Stimulated activated CD4-positive, alpha-beta T cell treated with anti-CD3 and anti-CD28 coated beads, Interleukin-2, amount 100 ng/mL, for 4 hours (primary cell): Measurements from ENCODE around the gene CUEDC1.
A peak's percentile ranks its signal among the peaks of the same experiment; 100 is the strongest.
"Not testable (repeated sequence)": the region's sequence is repeated elsewhere in the genome, so short reads cannot be mapped to it uniquely, and the experiment has no call there.

Source experiments
- DNase-seq: peaks from one replicate; pipeline ENCODE4 v3.0.0-alpha.2; 2020; ENCODE audit warnings: low read depth

The CUEDC1 gene

GRCh38 chr17:57859601-57860413, 95.4 kb downstream of the CUEDC1 start:
- DNase-seq, result no peak

DNA sequence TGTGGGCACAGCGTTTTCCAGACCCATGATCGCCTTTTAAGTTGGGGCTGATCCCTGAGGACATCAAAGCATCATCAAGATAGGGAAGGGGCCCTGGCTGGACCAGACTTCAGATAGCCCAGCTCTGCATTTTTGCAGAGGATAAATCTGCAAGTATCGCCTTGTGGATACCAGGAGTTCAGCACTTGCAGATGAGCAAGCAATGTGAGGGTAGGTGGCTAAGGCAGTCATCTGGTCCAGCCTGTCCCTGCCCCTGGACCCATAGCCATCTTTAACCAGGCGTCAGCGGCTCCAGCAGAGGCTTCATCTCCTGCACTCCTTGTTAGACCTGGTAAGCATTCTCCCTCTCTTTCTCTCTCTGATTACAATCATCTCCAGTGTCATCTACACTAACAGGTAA, 96.4 kb downstream of the CUEDC1 start:
- DNase-seq, result no peak

DNA sequence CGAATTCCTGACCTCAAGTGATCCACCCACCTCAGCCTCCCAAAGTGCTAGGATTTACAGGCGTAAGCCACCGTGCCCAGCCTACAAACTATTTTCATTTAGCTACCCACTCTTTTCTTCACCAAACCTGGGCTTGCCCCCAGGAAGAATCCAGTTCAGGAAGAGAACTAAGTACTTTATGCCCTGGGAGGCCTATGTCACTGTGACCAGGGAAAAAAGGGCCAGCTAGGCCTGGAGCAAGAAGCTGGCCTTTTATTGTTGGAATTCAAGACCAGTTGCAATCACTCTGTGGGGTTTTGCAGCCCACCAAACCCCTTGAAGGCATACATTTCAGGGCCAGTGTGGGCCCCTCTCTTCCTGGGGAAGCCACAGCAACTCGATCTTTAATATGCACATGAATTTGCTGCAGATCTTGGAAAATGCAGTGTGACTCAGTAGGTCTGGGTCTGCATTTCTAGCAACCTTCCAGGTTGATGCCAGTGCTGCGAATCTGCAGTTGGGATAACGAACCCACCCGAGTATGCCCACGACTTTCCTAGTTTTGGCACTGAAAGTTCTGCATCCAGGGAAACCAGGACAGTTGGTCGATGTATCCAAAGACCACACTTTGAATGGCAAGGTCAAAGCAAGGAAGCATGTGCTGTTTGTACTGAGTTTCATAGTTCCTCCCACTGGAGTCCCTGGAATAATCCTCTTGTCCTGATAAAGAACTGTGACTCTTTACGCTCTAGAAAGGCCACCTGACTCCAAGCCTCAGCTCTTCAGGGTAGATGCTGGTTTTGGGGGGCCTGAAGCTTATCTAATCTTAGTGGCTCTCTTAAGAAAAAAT, 98.2 kb downstream of the CUEDC1 start:
- DNase-seq, result no peak

- no peak for DNase-seq
Measured at GRCh38 chr17:57855391-57856035, 99.7 kb downstream of the CUEDC1 start.

DNA sequence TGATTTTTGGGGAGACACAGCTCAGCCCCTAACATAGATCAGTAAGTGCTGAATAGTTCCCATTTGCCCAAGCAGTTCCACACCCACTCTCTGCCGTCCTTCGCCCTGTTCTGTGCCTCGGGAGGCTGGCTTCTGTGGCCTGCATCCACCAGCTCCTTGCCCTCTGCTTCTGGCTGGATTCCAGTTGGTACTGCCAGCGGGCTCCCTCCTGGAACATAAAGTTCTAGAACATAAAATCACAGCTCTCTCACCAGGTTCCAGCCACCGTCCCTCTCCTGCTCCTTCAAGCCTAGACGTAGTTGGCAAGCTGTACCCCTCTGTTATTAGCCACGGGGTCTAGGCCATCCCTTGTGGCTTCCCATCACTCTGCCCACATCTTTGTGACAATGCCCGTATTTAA, 101.5 kb downstream of the CUEDC1 start:
- no peak for DNase-seq

DNA sequence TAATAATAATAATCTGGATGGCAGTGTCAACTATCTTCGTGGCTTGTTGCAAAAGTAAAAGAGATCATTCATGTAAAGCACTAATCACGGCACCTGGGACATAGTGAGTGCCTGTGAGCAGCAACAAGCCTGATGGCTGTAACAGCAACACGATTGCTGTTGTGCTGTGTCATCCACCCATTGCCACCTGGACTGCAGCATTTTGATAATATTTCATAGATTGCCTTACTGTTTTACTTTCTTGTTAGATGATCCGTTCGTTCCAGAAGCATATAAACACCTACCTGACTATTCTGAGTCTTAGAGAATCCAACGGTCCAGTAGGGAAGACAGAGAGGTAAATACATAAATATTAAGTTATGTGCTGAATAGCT, 102.3 kb downstream of the CUEDC1 start:
- DNase-seq, result no peak

DNA sequence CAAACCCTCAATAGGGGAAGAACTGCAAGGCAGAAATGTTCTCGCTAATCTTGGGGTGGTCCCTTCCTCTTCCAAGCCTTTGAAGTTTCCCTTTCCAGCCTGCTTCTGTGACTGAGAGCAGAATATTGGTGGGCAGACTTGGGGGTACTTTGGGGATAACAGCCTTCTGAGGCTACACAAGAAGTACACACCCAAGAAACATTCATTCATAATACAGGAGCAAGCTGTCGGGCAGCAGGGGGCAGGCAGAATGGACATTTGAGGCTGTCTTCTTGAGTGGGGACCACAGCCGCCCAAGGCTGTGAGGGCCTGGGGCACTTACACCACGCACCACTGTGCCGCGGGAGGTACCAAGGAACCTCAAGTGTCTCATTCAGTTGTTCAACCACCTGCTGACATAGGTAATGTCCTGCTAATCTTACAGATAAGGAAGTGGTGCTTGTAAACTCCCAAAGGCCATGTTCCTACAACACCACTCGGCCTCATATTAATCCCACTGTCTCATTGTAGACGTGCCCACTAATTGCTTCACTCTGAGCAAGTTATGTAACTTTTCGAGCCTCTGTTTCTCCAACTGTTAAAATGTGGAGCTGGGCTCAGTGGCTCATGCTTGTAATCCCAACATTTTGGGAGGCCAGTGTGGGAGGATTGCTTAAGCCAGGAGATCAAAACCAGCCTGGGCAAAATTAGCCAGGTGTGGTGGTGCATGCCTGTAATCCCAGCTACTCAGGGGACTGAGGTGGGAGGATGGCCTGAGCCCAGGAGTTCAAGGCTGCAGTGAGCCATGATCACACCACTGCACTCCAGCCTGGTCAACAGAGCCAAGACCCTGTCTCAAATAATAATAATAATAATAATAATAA, 102.9 kb downstream of the CUEDC1 start:
- no peak for DNase-seq

GRCh38 chr17:57849874-57850754, 105.1 kb downstream of the CUEDC1 start, which contains the start of gene MRPS23:
Gene MRPS23, minus strand, starts transcription at chr17:57850044. Its CDS starts 34 bp downstream, at chr17:57850010.
- DNase-seq, result peak; percentile 94

DNA sequence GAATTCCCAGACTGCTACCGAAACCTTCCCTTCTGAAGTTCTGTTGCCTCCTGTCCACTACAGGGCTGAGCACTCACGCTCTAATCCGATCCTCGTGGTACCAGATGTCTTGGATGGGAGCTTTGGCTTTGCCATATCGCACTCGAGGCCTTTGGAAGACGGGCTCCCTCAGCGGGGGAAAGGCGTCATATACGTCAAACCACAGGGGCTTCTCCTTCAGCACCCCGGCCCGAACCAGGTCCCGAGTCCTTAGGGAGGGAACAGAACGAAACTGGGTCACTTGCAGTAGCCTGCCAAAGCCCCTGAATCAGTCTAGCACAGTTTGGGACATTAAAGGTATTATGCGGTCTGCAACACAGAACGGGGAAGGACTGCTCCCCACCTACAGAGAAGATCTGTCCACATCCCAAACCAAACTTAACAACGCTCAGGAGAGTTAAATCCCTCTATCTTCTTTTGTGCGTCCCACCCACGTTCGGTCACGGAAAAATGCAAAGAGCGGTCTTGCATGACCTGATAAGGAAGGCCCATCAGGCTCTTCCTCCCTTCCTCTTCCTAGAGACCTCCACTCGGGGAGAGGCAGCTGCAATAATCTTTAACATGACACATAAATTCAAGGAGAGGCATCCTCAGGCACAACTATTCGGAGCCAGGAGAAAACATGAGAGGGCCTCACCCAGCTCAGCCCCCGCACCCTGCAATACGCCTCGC, 105.9 kb downstream of the CUEDC1 start:
- DNase-seq, result no peak

GRCh38 chr17:57846056-57846945, 108.9 kb downstream of the CUEDC1 start:
- not testable (repeated sequence) for DNase-seq

- no peak for DNase-seq
Measured at GRCh38 chr17:57842280-57842679, 112.9 kb downstream of the CUEDC1 start.

GRCh38 chr17:57839571-57839923, 115.7 kb downstream of the CUEDC1 start:
- DNase-seq, result no peak

DNA sequence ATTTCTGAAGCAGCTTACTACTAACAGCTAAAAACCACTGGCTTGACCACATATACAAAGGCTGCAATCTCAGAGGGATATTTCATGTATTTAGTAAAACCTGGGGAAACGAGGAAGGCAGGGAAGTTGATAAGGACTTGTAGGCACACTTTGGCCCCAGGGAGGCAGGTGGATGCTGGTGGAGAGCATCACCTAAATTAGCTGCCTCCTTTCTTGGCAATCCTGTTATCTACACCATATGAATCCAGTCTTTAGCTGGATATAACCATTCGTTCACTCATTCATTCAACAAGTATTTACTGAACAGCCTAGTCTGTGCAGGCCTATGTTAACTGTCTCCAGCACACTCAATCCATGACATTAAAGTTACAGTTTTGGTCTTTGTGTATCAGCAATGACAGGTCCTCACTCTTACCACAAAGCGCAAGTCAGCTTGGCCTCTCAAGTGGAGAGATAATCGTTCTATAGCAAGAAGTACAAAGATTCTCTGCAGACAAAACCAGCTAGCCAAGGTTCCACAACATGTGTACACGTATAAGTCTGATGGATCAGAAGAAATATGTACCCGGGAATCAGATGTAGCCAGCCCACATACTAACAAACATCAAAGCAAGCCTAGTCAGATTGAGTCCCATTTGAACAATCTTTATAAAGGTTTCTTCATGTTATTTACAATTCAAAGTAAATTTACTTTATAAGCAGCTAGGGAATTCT, 116.2 kb downstream of the CUEDC1 start:
- DNase-seq, result no peak

DNA sequence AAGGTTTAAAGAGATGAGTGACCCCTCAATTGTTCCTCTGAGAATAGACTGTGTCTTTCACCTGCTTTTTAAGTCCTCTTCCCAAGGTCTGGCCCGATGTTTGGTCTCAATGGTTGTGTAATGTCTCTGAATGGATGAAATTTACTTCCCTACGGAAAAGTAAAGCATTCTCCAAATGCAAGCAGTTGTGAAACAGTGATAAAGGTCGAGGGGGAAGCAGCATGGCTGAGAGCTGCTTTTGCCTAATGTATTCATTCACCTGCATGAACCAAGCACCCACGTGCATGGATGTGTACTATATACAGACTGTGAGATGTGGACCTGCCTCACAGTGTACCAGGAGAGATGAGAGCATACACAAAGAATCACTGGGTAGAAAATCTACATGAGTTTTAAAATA, 116.8 kb downstream of the CUEDC1 start:
- DNase-seq, result no peak

DNA sequence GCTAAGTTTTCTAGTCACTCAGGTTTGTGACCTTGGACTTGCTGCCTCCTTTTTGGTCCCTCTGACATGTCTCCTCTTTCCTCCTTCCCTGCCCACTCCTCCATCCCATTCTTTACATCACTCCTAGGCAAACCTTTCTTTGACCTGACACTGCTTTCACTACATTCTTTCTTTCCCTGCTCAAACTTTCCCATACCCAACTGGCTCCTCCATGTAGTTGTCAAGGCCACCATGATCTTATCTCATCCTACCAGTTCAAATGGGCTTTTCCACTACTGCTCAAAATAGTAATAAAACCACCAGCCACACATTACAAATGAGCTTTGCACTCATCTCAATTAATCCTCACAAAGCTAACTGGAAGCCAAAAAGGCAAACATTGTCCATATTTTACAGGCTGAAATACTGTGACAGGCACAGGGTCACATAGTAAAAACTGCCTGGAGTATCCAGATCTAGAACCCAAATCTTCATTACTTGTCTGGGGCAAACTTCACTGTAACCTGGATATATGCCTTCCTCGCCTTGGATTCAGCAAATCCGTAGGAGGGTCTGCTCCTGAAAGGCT, 119.8 kb downstream of the CUEDC1 start:
- no peak for DNase-seq

GRCh38 chr17:57834146-57834741, 121.0 kb downstream of the CUEDC1 start:
- no peak for DNase-seq

GRCh38 chr17:57833179-57833939, 121.9 kb downstream of the CUEDC1 start:
- peak; percentile 60 for DNase-seq
